IPS-15b (cell line): ENCODE measurements around the gene KRT2.

Source experiments
- H3K27me3 ChIP-seq: one replicate; pipeline ENCODE4 v1.6.1; 2013; ENCODE audit warnings: low read length; ENCODE audit not compliant: control insufficient read depth, insufficient read depth
- H3K36me3 ChIP-seq: one replicate; pipeline ENCODE4 v1.6.1; 2013; ENCODE audit warnings: low read length; ENCODE audit not compliant: control insufficient read depth, insufficient read depth
- H3K4me1 ChIP-seq: one replicate; pipeline ENCODE4 v1.6.1; 2013; ENCODE audit warnings: mild to moderate bottlenecking, low read length; ENCODE audit not compliant: control insufficient read depth, insufficient read depth
- H3K4me3 ChIP-seq: one replicate; pipeline ENCODE4 v1.5.1; 2013; ENCODE audit warnings: low read depth, low read length
- H3K9ac ChIP-seq: one replicate; pipeline ENCODE4 v1.6.1; 2013; ENCODE audit warnings: low read depth, mild to moderate bottlenecking, low read length
- H3K9me3 ChIP-seq: one replicate; pipeline ENCODE4 v1.6.1; 2013; ENCODE audit warnings: mild to moderate bottlenecking, low read length; ENCODE audit not compliant: control insufficient read depth, insufficient read depth

The KRT2 gene

GRCh38 chr12:52611080-52611468 lies 40.9 kb downstream of the KRT2 start:
- Histone ChIP-seq H3K9ac (no peak overlapping the region), H3K27me3 (peaks cover 5% of the 10 kb centered on the region), H3K4me3 (no peak overlapping the region), H3K9me3 (no peaks in the 10 kb centered on the region), H3K4me1 (peaks cover 2% of the 10 kb centered on the region), H3K36me3 (no peaks in the 10 kb centered on the region)

GRCh38 chr12:52608826-52609630 lies 43.0 kb downstream of the KRT2 start:
- Histone ChIP-seq H3K4me3 (no peak overlapping the region), H3K36me3 (no peaks in the 10 kb centered on the region), H3K9ac (no peak overlapping the region), H3K9me3 (no peaks in the 10 kb centered on the region), H3K27me3 (peaks cover 5% of the 10 kb centered on the region), H3K4me1 (peaks cover 2% of the 10 kb centered on the region)

GRCh38 chr12:52608161-52608560 lies 43.9 kb downstream of the KRT2 start:
- no peaks in the 10 kb centered on the region for H3K9me3 ChIP-seq
- H3K27me3 ChIP-seq = peaks cover 5% of the 10 kb centered on the region
- peaks cover 2% of the 10 kb centered on the region for H3K4me1 ChIP-seq
- H3K9ac ChIP-seq = no peak overlapping the region
- H3K36me3 ChIP-seq = no peaks in the 10 kb centered on the region
- H3K4me3 ChIP-seq = no peak overlapping the region

GRCh38 chr12:52607314-52607713 lies 44.7 kb downstream of the KRT2 start:
- H3K27me3 ChIP-seq = peaks cover 5% of the 10 kb centered on the region

GRCh38 chr12:52606581-52607218 lies 45.3 kb downstream of the KRT2 start:
- Histone ChIP-seq H3K9ac (no peak overlapping the region), H3K27me3 (peaks cover 5% of the 10 kb centered on the region), H3K36me3 (no peaks in the 10 kb centered on the region), H3K9me3 (no peaks in the 10 kb centered on the region), H3K4me1 (peaks cover 2% of the 10 kb centered on the region), H3K4me3 (no peak overlapping the region)

More at GRCh38 chr12:52607314-52607713, 44.7 kb downstream of the KRT2 start:
- Histone ChIP-seq H3K36me3 (no peaks in the 10 kb centered on the region), H3K9ac (no peak overlapping the region), H3K4me3 (no peak overlapping the region), H3K9me3 (no peaks in the 10 kb centered on the region), H3K4me1 (peaks cover 2% of the 10 kb centered on the region)

- H3K27me3 ChIP-seq = peaks cover 5% of the 10 kb centered on the region
- no peak overlapping the region for H3K4me3 ChIP-seq
- no peaks in the 10 kb centered on the region for H3K36me3 ChIP-seq
- H3K9me3 ChIP-seq = no peaks in the 10 kb centered on the region
- peaks cover 2% of the 10 kb centered on the region for H3K4me1 ChIP-seq
- H3K9ac ChIP-seq = no peak overlapping the region
Observed at GRCh38 chr12:52606096-52606495, 45.9 kb downstream of the KRT2 start.

GRCh38 chr12:52605542-52605941 lies 46.5 kb downstream of the KRT2 start:
- Histone ChIP-seq H3K4me1 (no peaks in the 10 kb centered on the region), H3K9ac (no peak overlapping the region), H3K36me3 (no peaks in the 10 kb centered on the region), H3K27me3 (peaks cover under 1% of the 10 kb centered on the region), H3K4me3 (no peak overlapping the region), H3K9me3 (no peaks in the 10 kb centered on the region)

- Histone ChIP-seq H3K4me3 (no peak overlapping the region), H3K9me3 (no peaks in the 10 kb centered on the region), H3K36me3 (no peaks in the 10 kb centered on the region), H3K27me3 (no peaks in the 10 kb centered on the region), H3K9ac (no peak overlapping the region), H3K4me1 (no peaks in the 10 kb centered on the region)
Observed at GRCh38 chr12:52604859-52605258, 47.2 kb downstream of the KRT2 start.

- Histone ChIP-seq H3K9me3 (no peaks in the 10 kb centered on the region), H3K36me3 (no peaks in the 10 kb centered on the region), H3K27me3 (no peaks in the 10 kb centered on the region), H3K9ac (no peak overlapping the region), H3K4me3 (no peak overlapping the region), H3K4me1 (no peaks in the 10 kb centered on the region)
Observed at GRCh38 chr12:52603314-52603713, 48.7 kb downstream of the KRT2 start.

- no peaks in the 10 kb centered on the region for H3K36me3 ChIP-seq
- H3K9ac ChIP-seq = no peak overlapping the region
- H3K4me3 ChIP-seq = no peak overlapping the region
- no peaks in the 10 kb centered on the region for H3K4me1 ChIP-seq
- H3K9me3 ChIP-seq = no peaks in the 10 kb centered on the region
- peaks cover 4% of the 10 kb centered on the region for H3K27me3 ChIP-seq
Observed at GRCh38 chr12:52602552-52602951, 49.5 kb downstream of the KRT2 start.

- Histone ChIP-seq H3K4me1 (no peaks in the 10 kb centered on the region), H3K4me3 (no peak overlapping the region), H3K36me3 (no peaks in the 10 kb centered on the region), H3K27me3 (peaks cover 4% of the 10 kb centered on the region), H3K9ac (no peak overlapping the region), H3K9me3 (no peaks in the 10 kb centered on the region)
Observed at GRCh38 chr12:52601671-52602070, 50.3 kb downstream of the KRT2 start.

- H3K4me1 ChIP-seq = no peaks in the 10 kb centered on the region
- no peak within 1 kb of the TSS for H3K4me3 ChIP-seq
- no peaks in the 10 kb centered on the region for H3K9me3 ChIP-seq
- H3K9ac ChIP-seq = no peak within 1 kb of the TSS
- H3K27me3 ChIP-seq = peaks cover 4% of the 10 kb centered on the region
- H3K36me3 ChIP-seq = no peaks in the 10 kb centered on the region
Observed at GRCh38 chr12:52600941-52601481, 51.0 kb downstream of the KRT2 start, which contains the start of gene KRT72. Gene KRT72 (minus strand): TSS chr12:52601463. CDS start chr12:52601452, 11 bp downstream.
